HG02571 (cell line): ENCODE data around the gene ETV3.
A peak's percentile ranks its signal among the peaks of the same experiment; 100 is the strongest.
"Not testable (repeated sequence)": the region's sequence is repeated elsewhere in the genome, so short reads cannot be mapped to it uniquely, and the experiment has no call there.

ENCODE experiments used
- ATAC-seq: cut with Tn5 transposase; IDR thresholded peaks from one replicate; pipeline ENCODE4 v1.9.1; 2021; ENCODE audit warnings: mild to moderate bottlenecking, moderate library complexity; ENCODE audit not compliant: unreplicated experiment

ETV3 gene

DNA sequence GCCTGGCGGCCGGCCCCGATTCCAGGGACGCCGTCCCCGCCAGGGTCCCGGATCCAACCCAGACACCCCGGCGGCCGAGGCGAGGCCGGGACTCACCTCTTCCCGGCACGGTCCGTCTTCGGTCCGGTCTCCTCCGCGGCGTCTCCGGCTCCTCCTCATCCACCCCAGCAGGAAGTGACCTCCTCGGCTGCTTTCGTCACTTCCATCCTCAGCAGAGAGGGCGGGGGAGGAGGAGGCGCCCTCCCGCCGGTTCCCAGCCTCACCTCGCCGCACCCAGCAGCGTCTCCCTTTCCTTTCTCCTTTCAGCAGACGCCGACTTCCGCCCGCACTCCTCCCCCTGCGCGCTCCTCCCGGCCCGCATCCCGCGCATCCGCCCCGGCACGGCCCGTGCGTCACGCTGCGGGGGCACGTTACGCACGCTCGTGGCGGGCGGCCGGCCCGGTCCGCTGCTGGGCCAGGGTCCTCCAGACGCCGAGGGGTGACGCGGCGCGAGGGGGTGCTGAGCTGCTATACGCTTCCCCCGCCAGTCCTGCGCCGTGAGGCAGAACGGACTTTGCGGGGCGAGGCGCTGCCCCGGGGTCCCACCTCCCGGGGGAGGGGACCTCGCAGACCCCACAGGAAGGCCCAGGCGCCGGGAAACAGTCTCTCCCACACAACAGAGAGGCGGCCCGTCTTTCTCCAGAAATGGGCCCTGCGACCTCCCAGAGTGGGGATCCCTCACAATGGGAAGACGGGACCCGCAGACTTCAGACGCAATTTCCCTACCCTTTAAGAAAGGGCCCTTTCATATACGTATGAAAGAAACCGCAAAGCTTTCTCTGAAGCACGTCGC lies at the start of gene ETV3:
Gene ETV3 (minus strand): TSS at position 176 of the 832 bp plus-strand sequence. CDS start 2,043 bp downstream, outside the sequence.
- ATAC-seq: peak; percentile 79

DNA sequence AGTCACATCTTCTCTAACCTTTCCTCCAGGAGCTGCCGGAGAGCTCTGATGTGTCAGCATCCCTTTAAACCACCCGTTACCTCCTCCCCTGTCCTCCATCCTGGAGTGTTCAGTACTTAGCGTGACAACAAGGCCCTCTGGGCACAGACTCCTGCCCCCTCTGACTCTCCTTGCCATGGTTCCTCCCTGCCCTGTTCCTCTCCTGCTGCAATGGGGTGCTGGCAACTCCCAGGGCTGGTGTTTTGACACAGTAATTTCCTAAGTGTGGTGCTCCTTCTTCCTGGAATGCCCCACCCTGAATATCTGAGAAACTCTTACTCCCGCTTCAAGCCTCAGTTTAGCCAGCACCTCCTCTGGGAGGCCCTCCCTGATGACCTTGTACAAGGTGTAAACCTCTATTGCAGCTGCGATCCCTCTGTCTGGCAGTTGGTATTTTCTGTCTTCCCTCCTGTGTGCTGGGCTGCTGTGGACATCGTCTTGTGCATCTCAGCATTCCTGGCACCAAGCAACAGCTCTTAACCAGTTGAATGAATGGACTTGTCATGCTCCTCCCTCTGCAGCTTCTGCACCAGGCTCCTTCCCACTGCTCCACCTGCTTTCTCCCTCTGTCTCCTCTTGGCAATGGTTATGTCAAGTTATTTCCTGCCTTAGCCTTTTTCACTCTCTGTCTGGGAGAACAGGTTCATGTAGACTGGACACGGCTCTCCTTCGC lies 48.2 kb upstream of the ETV3 start:
- no peak for ATAC-seq

DNA sequence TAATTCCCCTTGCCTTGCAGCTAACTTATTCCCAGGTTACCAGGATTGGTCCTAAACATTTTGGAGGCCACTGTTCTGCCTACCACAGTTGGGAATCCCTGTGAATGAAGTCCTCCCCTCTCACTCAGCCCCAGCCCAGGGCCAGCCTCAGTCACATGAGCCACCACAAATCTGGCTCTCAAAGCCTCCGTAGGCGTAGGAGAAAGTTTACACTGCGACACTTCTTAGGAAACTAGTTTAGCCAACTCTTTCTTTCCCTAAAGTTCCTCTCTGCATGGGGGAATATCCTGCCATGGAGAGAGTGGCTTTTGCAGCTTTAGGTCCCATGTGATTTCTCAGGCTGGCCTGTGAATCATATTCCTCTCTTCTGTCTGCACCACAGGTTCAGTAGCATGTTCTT lies 45.7 kb upstream of the ETV3 start:
- ATAC-seq: no peak

DNA sequence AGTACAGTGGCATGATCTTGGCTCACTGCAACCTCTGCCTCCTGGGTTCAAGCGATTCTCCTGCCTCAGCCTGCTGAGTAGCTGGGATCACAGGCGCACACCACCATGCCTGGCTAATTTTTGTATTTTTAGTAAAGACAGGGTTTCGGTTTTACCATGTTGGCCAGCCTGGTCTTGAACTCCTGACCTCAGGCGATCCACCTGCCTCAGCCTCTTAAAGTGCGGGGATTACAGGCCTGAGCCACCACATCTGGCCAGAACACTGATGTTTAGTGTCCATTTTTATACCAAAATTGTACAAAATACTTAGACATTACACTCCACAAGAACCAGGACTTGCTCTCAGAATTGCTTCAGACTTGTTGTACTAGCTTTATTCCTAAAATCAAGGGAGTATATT lies 44.2 kb upstream of the ETV3 start:
- ATAC-seq: not testable (repeated sequence)

DNA sequence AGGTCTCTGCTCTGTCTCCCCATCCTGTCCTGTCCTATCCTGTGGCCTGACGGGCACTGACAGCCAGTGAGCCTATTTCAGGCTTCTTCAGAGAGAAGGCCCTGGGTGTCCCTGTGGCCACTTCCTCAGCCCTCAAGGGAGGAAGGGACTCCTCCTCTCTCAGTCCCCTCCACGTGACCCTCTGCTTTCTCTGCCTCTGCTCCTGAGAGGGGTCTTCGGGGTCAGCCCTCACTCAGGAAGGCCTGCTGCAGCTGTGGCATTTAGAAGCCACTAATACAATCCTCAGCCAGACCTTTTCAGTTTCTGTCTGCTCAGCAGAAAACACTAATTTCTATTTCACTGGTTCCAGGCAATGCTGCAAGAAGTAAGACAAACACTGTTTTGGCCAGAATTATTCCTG lies 43.6 kb upstream of the ETV3 start:
- no peak for ATAC-seq

DNA sequence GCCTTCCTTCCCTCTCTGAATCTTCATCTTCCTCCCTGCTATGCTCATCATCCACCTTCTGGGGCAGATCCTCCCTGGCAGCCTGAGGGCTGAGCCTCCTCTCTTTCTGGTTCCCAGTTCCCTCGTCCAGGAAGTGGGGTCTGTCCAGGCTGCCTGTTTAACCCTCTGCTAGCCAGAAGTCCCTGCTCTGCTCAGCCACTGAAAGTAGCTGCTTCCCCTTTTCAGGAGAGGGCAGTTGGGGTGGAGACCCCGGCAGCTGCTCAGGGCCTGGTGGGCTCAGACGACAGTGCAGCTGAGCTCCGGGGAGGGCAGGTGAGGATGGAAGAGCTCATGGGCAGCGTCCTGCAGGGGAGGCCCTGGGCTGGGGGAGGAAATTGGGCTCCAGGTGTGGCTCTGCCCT lies 43.1 kb upstream of the ETV3 start:
- ATAC-seq: no peak

DNA sequence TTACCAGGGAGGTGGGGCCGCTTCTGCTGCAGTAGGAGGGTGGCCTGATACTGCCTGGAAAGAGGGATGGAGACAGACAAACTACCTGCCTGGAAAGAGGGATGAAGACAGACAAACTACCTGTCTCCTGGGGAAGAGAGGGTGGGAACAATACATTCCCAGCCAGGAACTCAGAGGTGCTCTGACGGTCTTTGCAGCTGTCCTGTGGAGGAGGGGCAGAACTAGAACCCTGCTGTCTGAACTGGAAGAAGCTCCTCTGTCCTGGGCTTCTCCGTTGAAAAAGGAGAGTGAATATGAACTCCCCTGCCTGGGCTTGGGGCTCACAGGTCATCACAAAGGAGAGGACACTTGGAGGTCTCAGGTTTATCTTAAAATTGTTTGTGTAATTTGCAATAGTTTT lies 40.3 kb upstream of the ETV3 start:
- ATAC-seq: no peak

DNA sequence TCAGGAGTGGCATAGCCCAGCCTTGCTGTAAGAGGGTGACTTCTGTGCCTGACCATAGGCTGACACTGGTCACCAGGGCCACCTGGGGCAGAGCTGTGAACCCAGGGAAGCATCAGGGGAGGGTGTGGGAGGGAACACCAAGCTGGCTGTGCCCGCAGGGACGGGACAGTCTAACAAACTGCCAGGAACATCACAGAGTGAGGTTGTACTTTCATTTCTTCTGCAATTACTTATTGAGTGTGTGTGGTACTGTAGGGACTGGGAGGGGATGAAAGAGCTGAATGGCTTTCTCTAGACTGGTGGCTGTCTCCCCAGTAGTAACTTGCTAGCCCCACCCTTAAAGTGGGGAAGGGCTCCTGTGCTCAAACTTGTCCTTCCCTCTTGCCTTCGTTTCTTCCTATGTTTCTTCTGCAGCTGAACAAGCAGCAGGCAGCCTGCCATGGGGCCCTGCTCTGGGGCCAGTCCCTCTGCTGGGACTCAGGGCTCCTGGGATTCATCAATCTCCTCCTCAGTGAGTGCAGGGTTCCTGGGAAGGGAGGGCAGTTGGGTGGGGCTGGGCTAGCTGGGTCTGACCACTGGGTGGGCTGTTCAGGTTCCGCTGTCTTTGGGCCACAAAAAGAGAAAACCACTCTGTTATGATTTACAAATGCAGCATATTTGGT lies 39.7 kb upstream of the ETV3 start:
- ATAC-seq: no peak

DNA sequence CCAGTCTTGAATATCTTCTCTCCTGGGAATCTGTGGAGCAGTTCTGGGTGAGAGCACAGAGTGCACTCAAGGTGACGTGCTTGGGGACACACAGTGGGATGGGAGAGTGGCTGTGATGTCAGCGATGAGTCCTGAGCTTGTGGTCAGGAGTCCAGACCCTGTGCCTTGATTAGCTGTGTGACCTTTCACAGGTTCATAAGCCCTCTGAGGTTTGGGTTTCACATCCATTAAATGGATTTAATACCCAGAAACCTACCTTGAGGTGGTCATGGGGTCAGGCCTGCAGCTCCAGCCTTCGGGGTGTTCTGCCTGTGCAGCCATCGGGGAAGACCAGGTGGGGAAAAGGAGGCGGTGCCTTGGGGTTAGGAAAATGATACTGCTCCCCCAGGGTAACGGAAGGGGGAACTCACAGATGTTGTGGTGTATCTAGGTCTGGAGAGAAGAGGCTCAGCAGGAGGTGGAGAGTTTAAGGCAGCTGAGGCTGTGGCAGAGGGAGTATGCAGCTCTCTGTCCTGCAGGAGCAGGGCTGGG lies 38.5 kb upstream of the ETV3 start:
- ATAC-seq: peak; percentile 48

DNA sequence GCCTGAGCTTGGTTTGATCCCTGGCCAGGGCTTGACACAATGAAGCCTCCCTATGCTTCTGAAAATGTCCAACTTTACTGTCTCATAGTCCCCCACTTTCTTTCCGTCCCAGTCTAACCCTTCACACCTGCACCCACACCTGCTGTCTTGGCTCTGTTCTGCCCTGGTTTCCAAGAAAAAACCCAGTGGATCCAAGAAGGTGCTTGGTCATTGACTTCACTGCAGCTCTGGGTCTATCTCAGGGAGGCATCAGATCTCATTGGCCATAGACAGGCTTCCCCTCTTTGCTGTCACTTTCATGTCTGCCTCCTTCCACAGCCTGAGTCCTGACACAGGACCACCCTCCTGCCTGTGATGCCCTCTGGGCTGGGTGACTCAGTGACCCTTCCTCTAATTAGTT lies 37.8 kb upstream of the ETV3 start:
- no peak for ATAC-seq

DNA sequence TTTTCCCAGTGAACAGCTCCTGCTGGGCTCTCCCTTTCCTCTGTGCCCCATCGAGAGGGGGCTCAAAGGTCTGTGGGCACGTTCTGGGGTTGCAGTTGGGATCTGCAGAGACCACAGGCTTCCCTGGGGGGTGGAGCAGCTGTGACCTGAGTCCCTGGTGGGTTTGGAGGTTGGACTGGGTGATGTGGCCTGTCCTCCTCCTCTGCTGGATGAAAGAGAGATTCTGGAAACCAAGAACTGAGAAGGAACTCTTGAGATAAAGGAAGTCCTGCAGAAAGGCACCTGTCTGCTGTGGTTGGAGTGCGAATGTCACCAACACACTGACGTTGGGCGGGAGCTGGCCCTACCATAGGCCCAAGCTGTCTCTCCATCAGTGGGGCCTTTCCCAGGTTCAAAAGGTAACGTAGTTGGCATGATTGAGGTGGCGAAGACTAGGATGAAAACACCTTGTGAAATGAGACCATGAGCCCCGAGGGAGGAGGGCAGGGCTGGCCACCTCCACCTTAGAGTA lies 35.8 kb upstream of the ETV3 start:
- no peak for ATAC-seq

DNA sequence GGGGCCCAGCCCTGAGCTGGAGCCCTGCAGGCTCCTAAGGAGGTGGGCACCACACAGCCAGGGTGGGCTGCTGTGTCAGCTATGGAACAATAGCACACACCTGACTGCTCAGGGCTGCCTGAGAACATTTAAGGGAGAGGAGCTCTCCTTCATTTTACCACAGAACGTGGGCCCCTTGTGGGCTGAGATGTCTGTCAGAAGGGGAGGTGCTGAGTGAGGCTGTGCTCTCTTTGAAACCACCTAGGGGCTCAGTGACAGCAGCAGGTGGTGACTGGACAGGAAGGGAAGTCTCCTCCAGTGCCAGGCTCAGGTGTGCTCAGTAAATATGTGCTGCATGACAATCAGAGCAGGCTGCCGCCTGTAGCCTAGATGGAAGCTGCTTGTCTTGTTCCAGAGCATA lies 35.0 kb upstream of the ETV3 start:
- not testable (repeated sequence) for ATAC-seq

DNA sequence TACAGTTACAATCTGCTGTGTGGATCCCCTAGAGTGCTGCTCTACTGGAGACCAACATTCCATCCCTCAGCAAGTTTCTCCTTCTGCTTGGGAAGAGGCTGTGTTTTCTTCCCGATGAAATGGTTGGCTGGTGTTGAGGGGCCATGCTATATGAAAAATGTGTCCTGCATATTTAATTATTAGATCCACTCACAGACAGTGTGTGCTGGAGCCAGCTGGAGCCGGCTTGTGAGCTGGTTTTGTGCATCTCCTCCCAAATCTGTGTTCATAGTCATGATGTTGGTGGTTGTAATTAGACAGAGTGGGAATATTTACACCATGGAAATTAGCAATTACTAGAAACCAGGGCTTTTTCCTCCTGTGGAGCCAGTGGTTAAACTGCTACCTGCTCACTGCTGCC lies 34.4 kb upstream of the ETV3 start:
- not testable (repeated sequence) for ATAC-seq

DNA sequence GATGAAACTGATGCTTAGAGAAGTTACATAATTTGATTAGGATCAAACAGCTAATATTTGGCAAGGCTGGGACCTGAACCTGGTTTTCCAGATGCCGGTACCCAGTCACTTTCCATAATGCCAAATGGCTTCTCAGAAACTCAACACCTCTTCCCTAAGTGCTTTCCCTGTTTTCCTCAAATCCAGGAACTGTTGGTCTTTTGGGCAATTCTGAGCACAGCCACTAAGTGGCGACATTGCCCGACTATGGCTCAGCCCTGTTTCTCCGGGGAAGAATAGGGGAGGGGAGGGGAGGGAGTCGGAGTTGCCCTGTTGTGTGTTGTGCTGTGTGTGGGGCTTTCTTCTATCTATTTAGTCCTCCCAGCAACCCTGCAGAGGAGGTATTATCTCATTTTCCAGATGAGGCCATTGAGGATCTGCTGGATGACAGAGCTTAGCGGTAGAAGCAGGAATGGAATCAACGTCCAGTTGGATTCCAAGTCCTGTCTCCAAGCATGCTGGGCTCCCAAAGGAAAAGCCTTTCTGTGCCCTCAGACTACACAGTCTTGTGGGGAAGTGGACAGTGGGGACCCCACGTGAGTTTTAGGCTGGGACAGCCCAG lies 33.8 kb upstream of the ETV3 start:
- ATAC-seq: not testable (repeated sequence)

DNA sequence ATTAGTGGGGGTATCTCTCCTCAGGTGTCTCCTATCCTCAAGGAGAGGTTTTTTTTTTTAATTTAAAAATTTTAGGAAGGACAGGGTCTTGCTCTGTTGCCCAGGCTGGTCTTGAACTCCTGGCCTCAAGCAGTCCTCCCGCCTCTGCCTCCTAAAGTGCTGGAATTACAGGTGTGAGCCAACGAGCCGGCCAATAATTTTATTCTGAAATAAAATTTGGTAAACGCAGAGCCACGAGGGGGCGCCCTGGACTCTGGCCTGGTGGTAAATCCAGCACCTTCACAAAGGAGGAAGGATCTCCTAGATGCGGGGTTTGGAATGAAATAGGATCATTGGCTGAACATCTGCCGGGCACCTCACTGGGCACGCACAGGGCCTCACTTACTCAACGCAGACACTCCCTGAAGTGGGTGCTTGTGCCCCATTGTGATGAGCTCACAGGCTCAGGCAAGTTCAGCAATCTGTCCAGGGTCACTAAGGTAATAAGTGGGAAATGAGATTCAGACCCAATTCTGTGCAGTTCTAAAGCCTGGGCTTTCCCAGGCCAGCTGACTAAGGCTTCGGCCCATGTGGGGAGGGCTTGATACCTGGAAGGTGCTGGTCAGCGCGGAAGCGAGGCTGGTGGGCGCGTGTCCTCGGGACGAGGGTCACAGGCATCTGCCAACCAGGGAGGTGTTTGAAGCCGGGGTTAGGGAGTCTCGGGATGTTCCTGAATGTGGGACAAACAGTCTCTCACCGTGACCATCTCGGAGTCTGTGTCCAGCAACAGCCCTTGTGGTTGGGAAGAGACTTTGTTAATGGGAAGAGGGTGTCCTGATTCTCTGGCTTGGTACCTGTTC lies 32.7 kb upstream of the ETV3 start:
- ATAC-seq: no peak

DNA sequence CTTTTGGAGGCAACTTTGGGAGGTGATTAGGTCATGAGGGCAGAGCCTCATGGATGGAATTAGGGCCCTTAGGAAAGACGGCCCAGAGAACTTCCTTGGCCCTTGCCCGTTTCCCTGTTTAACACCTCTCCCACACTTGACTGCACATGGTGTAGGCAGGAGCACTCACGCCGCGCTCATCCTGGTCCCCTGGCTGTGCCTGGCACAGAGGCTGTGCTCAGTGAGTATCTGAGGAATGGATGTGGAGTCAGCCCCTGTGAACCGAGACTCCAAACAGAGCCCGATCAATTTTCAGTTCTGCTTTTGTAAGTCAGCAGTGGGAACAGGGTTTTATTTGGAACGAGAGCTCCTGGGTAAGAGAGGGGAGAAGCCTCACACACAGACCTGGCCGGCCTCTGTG lies 29.8 kb upstream of the ETV3 start:
- ATAC-seq: no peak

DNA sequence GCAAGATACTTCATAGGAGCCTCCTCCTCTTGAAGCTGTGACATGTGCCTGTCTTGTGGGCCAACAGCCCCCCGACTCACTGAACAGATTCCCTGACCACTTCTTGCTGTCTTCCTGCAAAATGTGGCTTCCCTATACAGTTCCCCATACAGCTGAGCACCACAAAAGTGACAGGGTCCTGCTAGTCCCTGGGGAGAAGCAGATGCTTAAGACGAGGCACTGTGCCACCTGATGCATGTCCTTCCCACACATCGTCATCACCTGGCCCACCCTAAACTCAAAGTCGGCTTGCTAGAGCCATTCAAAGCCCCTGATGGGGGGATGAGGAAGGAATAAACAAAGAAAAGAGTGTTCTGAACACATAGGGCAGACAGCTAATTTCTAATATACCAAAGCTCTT lies 29.2 kb upstream of the ETV3 start:
- no peak for ATAC-seq

DNA sequence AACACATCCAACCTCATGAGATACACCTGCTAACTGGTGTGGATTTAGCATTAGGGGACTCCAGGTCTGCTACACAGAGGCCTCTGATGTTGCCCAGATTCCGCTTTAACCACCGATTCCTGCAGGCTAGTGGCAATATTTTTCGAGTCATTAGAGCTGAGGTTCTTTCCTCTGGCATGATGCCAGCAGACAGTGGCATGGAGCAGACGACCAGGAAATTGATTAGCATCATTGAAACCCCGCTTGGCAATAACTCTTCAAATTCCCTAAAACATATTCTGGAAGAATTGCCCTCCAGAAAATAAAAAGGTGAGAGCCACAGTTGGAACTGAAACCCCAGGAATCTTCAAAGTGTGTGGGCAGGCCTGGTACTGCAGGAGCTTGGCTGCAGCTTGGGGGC lies 28.4 kb upstream of the ETV3 start:
- no peak for ATAC-seq

DNA sequence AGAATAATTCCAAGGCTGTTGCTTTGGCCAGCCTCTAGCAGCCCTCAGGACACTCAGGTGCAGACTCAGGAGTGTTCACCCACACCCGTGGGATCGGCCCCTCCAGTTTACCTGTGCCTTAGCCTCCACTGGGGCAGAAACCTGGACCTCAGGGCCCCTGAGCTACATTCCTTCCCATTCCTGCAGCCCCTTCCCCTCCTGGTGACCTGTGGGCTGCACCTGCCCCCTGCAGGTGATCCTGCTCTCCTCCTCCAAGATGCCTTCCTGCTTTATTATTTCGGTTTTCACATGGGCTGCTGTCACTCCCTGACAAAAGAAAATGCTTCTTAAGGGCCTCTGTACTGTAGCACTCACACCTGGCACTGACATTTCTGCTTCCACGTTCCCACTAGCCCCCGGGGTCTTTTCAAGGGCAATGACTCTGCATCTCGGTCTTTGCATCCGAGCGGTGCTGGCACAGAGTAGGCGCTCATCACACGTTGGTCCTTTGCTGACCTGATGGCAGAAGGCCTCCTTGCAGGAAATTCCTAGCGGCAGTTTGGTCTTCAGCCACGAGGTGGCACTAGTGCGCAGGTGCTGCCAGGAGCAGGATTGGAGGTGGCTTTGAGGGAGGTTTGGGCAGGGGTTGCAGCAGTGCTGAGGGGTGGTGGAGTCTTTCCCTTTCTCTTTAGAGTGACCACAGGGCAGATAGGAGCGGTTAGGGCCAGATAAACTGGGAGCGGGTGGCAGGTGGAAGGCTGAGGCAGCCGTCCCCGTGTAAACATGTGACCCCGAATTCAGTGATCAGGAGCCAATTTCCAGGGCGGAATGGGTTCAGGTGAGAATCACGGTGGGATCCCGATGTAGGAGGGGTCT lies 25.3 kb upstream of the ETV3 start:
- ATAC-seq: no peak
